ENCODE data around the gene ZMYM1.

DNA sequence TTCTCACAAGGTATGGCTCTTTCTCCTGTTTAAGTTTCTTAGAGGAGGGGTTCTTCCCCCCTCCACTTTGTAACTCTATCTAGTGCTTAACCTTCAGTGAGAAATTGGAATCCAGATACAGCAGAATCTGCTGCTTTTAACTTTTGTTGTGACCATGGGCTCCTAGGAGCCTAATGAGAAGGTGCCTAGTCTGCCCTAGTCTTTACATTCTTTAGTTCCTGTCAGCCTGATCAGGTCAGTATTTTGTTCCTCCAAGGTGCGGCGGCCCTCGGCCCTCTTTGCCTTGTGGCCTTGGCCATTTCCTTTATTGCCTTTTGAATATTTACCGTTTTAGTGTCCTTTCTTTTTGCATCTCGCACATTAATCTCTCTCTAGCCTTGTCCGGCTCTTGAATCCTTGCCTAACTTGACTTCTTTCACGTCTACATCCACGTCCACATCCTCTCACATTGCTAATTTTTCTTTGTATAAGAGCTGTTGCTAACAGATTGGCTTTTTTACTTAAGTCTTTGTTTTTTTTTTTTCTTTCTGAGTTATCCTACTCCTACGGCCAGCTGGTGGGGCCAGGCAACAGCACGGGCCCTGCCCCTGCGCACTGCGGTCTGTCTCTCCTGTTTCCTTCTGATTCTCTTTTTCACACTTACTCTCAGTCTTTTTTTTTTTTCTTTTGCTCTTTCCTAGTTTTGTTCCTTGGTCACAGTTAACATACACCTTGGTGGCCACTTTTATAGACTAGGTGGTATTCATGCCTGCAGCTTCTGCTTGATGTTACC, 64.7 kb downstream of the ZMYM1 start:
- TF ChIP-seq POLR2AphosphoS5 (IDR thresholded peaks at IDR 0.05) (no peak), POLR2A (IDR thresholded peaks at IDR 0.05) (no peak)

Measured in gastroesophageal sphincter (tissue), 2 donors.